HEK293 (cell line): ENCODE measurements around the gene SLC7A11.

Source experiments
- CTCF ChIA-PET: fragments of 350-600 bp; formaldehyde crosslinking; extraction: SDS; loops from one replicate; lab custom pipeline; 2021; ENCODE audit warnings: antibody characterized with exemption; lab: Yijun Ruan, JAX
- POLR2A ChIA-PET: fragments of 300-600 bp; formaldehyde crosslinking; extraction: SDS; loops from one replicate; lab custom pipeline; 2020; ENCODE audit warnings: antibody characterized with exemption, inconsistent platforms; lab: Yijun Ruan, JAX
- H3K27ac ChIP-seq: fragments of 200-500 bp; sonication (Bioruptor generic); 2 replicates; pipeline ENCODE4 v1.5.1; 2014; ENCODE audit warnings: low read depth, low read length, control low read depth, inconsistent platforms; ENCODE audit errors: extremely low read depth
- H3K36me3 ChIP-seq, 2 experiments: fragments of 200-500 bp in 1 of 2; sonication (Bioruptor generic) in 1 of 2; 1 replicate in 1 of 2; 2 replicates in 1 of 2; pipeline ENCODE4 v1.5.1; 2014 to 2017; ENCODE audit warnings: inconsistent platforms in 2 of 2, low read length in 2 of 2; ENCODE audit not compliant: control insufficient read depth in 2 of 2, insufficient read depth in 1 of 2
- H3K4me1 ChIP-seq: fragments of 200-500 bp; sonication (Bioruptor generic); 2 replicates; pipeline ENCODE4 v1.5.1; 2014; ENCODE audit warnings: mild to moderate bottlenecking, low read length, inconsistent platforms; ENCODE audit not compliant: control insufficient read depth, insufficient read depth
- H3K4me3 ChIP-seq: 2 replicates; pipeline ENCODE4 v1.5.1; 2011; ENCODE audit warnings: low read depth, mild to moderate bottlenecking, control low read depth, low read length, moderate library complexity
- H3K9me3 ChIP-seq: fragments of 200-500 bp; sonication (Bioruptor generic); 2 replicates; pipeline ENCODE4 v1.5.1; 2014; ENCODE audit warnings: low read depth, low read length, inconsistent platforms; ENCODE audit not compliant: control insufficient read depth, insufficient read depth
- GLI2 ChIP-seq: fragments of 450-650 bp; formaldehyde crosslinking; IDR thresholded peaks from 2 replicates; pipeline ENCODE4; 2017; ENCODE audit warnings: missing biosample characterization, missing genetic modification characterization, low read depth, borderline replicate concordance
- IKZF3 ChIP-seq: fragments of 450-650 bp; IDR thresholded peaks from 2 replicates; pipeline ENCODE4 v1.5.0; 2018; ENCODE audit warnings: missing biosample characterization, mild to moderate bottlenecking, missing genetic modification characterization, moderate library complexity
- KLF7 ChIP-seq: fragments of 450-650 bp; formaldehyde crosslinking; IDR thresholded peaks from 2 replicates; pipeline ENCODE4 v1.5.1; 2016; ENCODE audit warnings: missing biosample characterization, missing genetic modification characterization, borderline replicate concordance
- MEIS1 ChIP-seq: sonication (generic); formaldehyde crosslinking; IDR thresholded peaks from 2 replicates; pipeline ENCODE4 v1.8.1; 2022; ENCODE audit warnings: missing genetic modification reagents, mild to moderate bottlenecking, borderline replicate concordance
- OVOL3 ChIP-seq: fragments of 450-650 bp; formaldehyde crosslinking; IDR thresholded peaks from 2 replicates; pipeline ENCODE4 v1.5.1; 2016; ENCODE audit warnings: missing biosample characterization, missing genetic modification characterization
- REST ChIP-seq: fragments of 450-650 bp; formaldehyde crosslinking; IDR thresholded peaks from 2 replicates; pipeline ENCODE4 v1.5.1; 2016; ENCODE audit warnings: missing biosample characterization, missing genetic modification characterization
- SP3 ChIP-seq: fragments of 450-650 bp; formaldehyde crosslinking; IDR thresholded peaks from 2 replicates; pipeline ENCODE4 v1.5.1; 2016; ENCODE audit warnings: missing biosample characterization, missing genetic modification characterization
- TCF7L2 ChIP-seq: IDR thresholded peaks from 2 replicates; pipeline ENCODE4 v1.6.1; 2011; ENCODE audit warnings: low read depth, mild to moderate bottlenecking, inconsistent platforms, low read length, moderate library complexity, borderline replicate concordance
- YY1 ChIP-seq: fragments of 450-650 bp; formaldehyde crosslinking; IDR thresholded peaks from 2 replicates; pipeline ENCODE4 v1.5.1; 2018; ENCODE audit warnings: missing biosample characterization, missing genetic modification characterization
- ZEB2 ChIP-seq: fragments of 450-650 bp; formaldehyde crosslinking; IDR thresholded peaks from 2 replicates; pipeline ENCODE4 v1.5.1; 2016; ENCODE audit warnings: missing biosample characterization, missing genetic modification characterization
- ZNF121 ChIP-seq: fragments of 450-650 bp; formaldehyde crosslinking; IDR thresholded peaks from 2 replicates; pipeline ENCODE4 v1.5.1; 2016; ENCODE audit warnings: missing biosample characterization, missing genetic modification characterization
- ZNF140 ChIP-seq: fragments of 450-650 bp; formaldehyde crosslinking; IDR thresholded peaks from 2 replicates; pipeline ENCODE4 v1.5.1; 2016; ENCODE audit warnings: missing biosample characterization, missing genetic modification characterization
- ZNF16 ChIP-seq: fragments of 450-650 bp; formaldehyde crosslinking; IDR thresholded peaks from 2 replicates; pipeline ENCODE4 v1.5.1; 2016; ENCODE audit warnings: low read depth, missing biosample characterization, missing genetic modification characterization
- ZNF394 ChIP-seq: fragments of 450-650 bp; formaldehyde crosslinking; IDR thresholded peaks from 2 replicates; pipeline ENCODE4 v1.5.1; 2016; ENCODE audit warnings: missing biosample characterization, missing genetic modification characterization, mild to moderate bottlenecking, moderate library complexity, borderline replicate concordance
- ZNF529 ChIP-seq: fragments of 450-650 bp; formaldehyde crosslinking; IDR thresholded peaks from 2 replicates; pipeline ENCODE4 v1.5.1; 2017; ENCODE audit warnings: missing genetic modification characterization, missing biosample characterization; ENCODE audit not compliant: insufficient replicate concordance
- ZNF555 ChIP-seq: fragments of 450-650 bp; formaldehyde crosslinking; conservative IDR thresholded peaks from 2 replicates; pipeline ENCODE4 v1.5.1; 2017; ENCODE audit warnings: missing biosample characterization, mild to moderate bottlenecking, missing genetic modification characterization, inconsistent platforms
- ZNF560 ChIP-seq: fragments of 450-650 bp; formaldehyde crosslinking; IDR thresholded peaks from 2 replicates; pipeline ENCODE4 v1.5.1; 2017; ENCODE audit warnings: missing biosample characterization, missing genetic modification characterization, borderline replicate concordance
- ZNF571 ChIP-seq: fragments of 450-650 bp; formaldehyde crosslinking; IDR thresholded peaks from 2 replicates; pipeline ENCODE4 v1.5.0; 2017; ENCODE audit warnings: missing biosample characterization, missing genetic modification characterization
- ZNF664 ChIP-seq: fragments of 450-650 bp; formaldehyde crosslinking; IDR thresholded peaks from 2 replicates; pipeline ENCODE4 v1.5.1; 2016; ENCODE audit warnings: missing biosample characterization, missing genetic modification characterization
- ZSCAN30 ChIP-seq: fragments of 450-650 bp; IDR thresholded peaks from 2 replicates; pipeline ENCODE4 v1.5.1; 2018; ENCODE audit warnings: missing biosample characterization, mild to moderate bottlenecking, missing genetic modification characterization, moderate library complexity
- ZXDB ChIP-seq: fragments of 450-650 bp; formaldehyde crosslinking; IDR thresholded peaks from 2 replicates; pipeline ENCODE4 v1.5.1; 2016; ENCODE audit warnings: missing biosample characterization, missing genetic modification characterization

SLC7A11 gene

GRCh38 chr4:138259824-138260223 lies 17.7 kb upstream of the SLC7A11 start (continued):
- TF ChIP-seq KLF7 (tag by site-specific recombination): no peak
- TF ChIP-seq ZNF140 (tag by site-specific recombination): no peak
- no peak for TF ChIP-seq ZNF529 (tag by site-specific recombination)

DNA sequence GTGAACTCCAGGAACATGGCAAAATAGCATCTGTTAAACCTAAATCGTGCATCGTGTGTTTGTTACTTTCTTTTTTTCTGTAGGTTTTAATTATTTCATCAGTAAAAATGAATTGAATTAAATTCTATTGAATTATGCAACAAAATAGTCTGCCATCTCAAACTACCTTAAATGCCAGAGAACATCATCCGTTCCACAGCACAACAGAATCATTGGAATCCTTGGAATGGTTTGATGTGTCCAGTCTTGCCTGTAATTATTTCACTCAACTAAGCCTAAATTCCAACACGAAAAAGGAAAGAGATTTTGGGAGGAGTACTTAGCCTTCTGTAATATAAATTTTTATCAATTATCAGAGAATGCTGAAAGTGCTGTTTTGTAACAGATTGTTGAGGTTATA lies 17.1 kb upstream of the SLC7A11 start:
- H3K4me1 ChIP-seq: no peaks in the 10 kb centered on the region
- H3K27ac ChIP-seq: no peak overlapping the region
- H3K36me3 ChIP-seq: no peaks in the 10 kb centered on the region
- no peaks in the 10 kb centered on the region for H3K9me3 ChIP-seq
- ChIA-PET CTCF (no interaction called here), POLR2A (no interaction called here)
- TF ChIP-seq MEIS1 (CRISPR knock-in tag) (no peak), ZEB2 (no peak), ZXDB (tag by site-specific recombination) (no peak), YY1 (tag by site-specific recombination) (no peak), ZNF560 (tag by site-specific recombination) (no peak), ZNF571 (tag by site-specific recombination) (no peak), REST (tag by site-specific recombination) (no peak), ZNF529 (tag by site-specific recombination) (no peak), ZNF394 (tag by site-specific recombination) (no peak), ZNF121 (no peak), ZSCAN30 (no peak), SP3 (no peak), GLI2 (tag by site-specific recombination) (no peak), ZNF664 (no peak), ZNF555 (no peak)
- TF ChIP-seq, all 188 proteins: peak for 0
- no peak overlapping the region for H3K4me3 ChIP-seq

DNA sequence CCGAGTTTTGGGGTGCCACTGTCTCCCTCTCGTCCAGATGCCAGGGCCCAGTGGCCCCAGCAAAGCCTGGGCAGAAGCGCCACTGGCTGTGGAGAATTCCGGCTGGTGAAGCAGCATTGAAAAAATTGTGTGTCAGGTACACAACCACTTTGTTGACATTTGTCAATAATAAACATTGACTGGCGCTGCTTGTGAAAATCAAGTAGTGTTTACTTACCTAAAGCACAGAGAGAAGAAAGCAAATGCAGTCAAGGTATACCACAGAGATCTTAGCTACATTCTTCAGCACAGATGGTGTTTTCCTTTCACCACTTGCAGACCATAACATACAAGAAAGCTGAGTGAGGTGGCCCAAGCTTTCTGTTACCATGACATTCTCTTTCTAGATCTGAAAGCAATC lies 14.5 kb upstream of the SLC7A11 start:
- H3K4me3 ChIP-seq: no peak overlapping the region
- TF ChIP-seq ZXDB (tag by site-specific recombination) (no peak), OVOL3 (tag by site-specific recombination) (no peak), TCF7L2 (no peak), IKZF3 (tag by site-specific recombination) (no peak), ZNF16 (no peak)
- TF ChIP-seq, all 188 proteins: peak for 0
- ChIA-PET CTCF (interaction anchor here (0.6 to 1.0 kb wide), 2 partner anchors 9 to 684 kb away, joined by 3 read pairs; no protein-coding TSS in a partner anchor), POLR2A (no interaction called here)
- Histone ChIP-seq H3K4me1 (no peaks in the 10 kb centered on the region), H3K36me3 (no peaks in the 10 kb centered on the region), H3K27ac (no peak overlapping the region), H3K9me3 (no peaks in the 10 kb centered on the region)
